A549 treated with Mapracorat at 1 μM for 4 hours (cell line): Measurements from ENCODE around the gene RHO. TPM values are rescaled to one million over a fixed set of nuclear protein-coding genes. Genes with fewer than 3 reads are reported as not detected.

Experiments used
- total RNA-seq: library from RNA; stranded (reverse); fragments of 200-300 nt; extraction: Qiagen RNA extraction; gene quantifications from 5 replicates; pipeline ENCODE4 v1.2.3, GENCODE V29; 2022

Gene RHO
- total RNA-seq = not detected in 5 replicates

DNA sequence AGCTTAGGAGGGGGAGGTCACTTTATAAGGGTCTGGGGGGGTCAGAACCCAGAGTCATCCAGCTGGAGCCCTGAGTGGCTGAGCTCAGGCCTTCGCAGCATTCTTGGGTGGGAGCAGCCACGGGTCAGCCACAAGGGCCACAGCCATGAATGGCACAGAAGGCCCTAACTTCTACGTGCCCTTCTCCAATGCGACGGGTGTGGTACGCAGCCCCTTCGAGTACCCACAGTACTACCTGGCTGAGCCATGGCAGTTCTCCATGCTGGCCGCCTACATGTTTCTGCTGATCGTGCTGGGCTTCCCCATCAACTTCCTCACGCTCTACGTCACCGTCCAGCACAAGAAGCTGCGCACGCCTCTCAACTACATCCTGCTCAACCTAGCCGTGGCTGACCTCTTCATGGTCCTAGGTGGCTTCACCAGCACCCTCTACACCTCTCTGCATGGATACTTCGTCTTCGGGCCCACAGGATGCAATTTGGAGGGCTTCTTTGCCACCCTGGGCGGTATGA, at the start of gene RHO:
Gene RHO, plus strand, starts transcription at position 51 of the 512 bp plus-strand sequence. Its CDS starts 95 bp downstream, at position 146.

DNA sequence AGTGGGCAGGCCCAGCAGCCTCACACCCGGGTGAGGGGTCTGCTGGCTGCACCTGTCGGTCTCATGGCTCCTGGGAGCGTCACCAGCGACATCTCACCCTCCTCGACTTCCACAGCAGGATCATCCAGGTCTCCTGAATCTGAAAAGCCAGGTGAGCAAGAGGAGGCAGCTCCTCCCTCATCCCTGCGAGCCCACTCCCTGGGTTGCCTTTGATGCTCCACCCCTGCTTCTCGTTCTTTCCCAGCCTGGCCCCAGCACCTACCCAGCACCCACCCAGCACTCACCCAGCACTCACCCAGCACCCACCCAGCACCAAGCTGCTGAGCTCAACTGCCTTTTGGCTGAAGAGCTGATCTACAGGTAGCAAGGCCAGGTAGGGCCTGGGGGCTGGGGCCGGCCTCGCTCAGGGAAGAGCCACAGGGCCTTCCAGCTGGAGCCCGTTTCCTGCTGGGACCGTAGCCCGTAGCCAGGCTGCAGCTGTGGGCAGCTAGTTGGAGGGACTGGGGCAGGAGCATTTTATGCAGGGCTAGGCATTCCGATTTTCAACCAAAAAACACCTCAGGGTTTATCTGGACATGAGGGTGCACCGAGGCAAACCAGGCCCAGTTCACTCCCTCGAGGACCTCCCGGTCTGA, 14.8 kb downstream of the RHO start, which contains the start of gene H1-8:
Gene H1-8, plus strand, starts transcription at position 20 of the 635 bp plus-strand sequence. Its CDS starts 44 bp downstream, at position 64.

Other genes with a start within 250 kb of the RHO start
- gene HMCES, start 249.8 kb upstream of the RHO start, total RNA-seq = 39.3 to 46.9 TPM (median 42.5 TPM) in 5 replicates
- gene EFCAB12, start 100.0 kb upstream of the RHO start, total RNA-seq = 0.59 to 0.95 TPM (median 0.85 TPM) in 5 replicates
- gene MBD4, start 88.7 kb upstream of the RHO start, total RNA-seq = 16.6 to 21.4 TPM (median 20.9 TPM) in 5 replicates
- 11.5 to 13.2 TPM (median 12.9 TPM) in 5 replicates for gene IFT122, start 88.4 kb upstream of the RHO start, total RNA-seq
- not detected in 5 replicates for gene H1-8, start 14.5 kb downstream of the RHO start, total RNA-seq
- gene PLXND1, start 78.0 kb downstream of the RHO start, total RNA-seq = 81.7 to 104 TPM (median 95.4 TPM) in 5 replicates